GM23338 (cell line): ENCODE data around the gene RSPO1. TPM values are rescaled to one million over a fixed set of nuclear protein-coding genes. Genes with fewer than 3 reads are reported as not detected.

Experiments
- ATAC-seq: fragments of 200-7000 bp; cut with Tn5 transposase; 3 replicates; pipeline ENCODE4 v1.9.1; 2020
- DNase-seq: peaks from one replicate; pipeline ENCODE4 v3.0.0-alpha.2; 2015; ENCODE audit warnings: low spot score
- H2AFZ ChIP-seq: fragments of 200-600 bp; sonication (generic); 2 replicates; pipeline ENCODE4 v1.8.0; 2016; ENCODE audit warnings: antibody characterized with exemption, mild to moderate bottlenecking, moderate library complexity
- H3F3A ChIP-seq: fragments of 200-600 bp; sonication (generic); replicated peaks from 2 replicates; pipeline ENCODE4 v1.8.0; 2017; ENCODE audit warnings: antibody characterized with exemption, mixed run types, low read depth
- H3K27ac ChIP-seq: fragments of 200-600 bp; sonication (generic); 2 replicates; pipeline ENCODE4 v1.6.1; 2016; ENCODE audit warnings: low read depth
- H3K27me3 ChIP-seq: fragments of 200-600 bp; sonication (generic); 2 replicates; pipeline ENCODE4 v1.8.0; 2016; ENCODE audit warnings: mild to moderate bottlenecking, mixed run types, moderate library complexity; ENCODE audit not compliant: insufficient read depth
- H3K36me3 ChIP-seq: fragments of 200-600 bp; sonication (generic); 2 replicates; pipeline ENCODE4 v1.8.0; 2016; ENCODE audit warnings: mild to moderate bottlenecking; ENCODE audit not compliant: insufficient read depth
- H3K4me1 ChIP-seq: fragments of 200-600 bp; sonication (generic); 2 replicates; pipeline ENCODE4 v1.8.0; 2016; ENCODE audit warnings: mild to moderate bottlenecking, moderate library complexity; ENCODE audit not compliant: insufficient read depth
- H3K4me2 ChIP-seq: fragments of 200-600 bp; sonication (generic); 2 replicates; pipeline ENCODE4 v1.7.1; 2017; ENCODE audit warnings: mixed run types
- H3K4me3 ChIP-seq: fragments of 200-600 bp; sonication (generic); 2 replicates; pipeline ENCODE4 v1.6.1; 2016; ENCODE audit warnings: mixed run types
- H3K79me2 ChIP-seq: fragments of 200-600 bp; sonication (generic); replicated peaks from 2 replicates; pipeline ENCODE4 v1.8.0; 2017; ENCODE audit warnings: mild to moderate bottlenecking; ENCODE audit not compliant: insufficient read depth
- H3K9me2 ChIP-seq: fragments of 200-600 bp; sonication (generic); 2 replicates; pipeline ENCODE4 v1.8.0; 2017; ENCODE audit not compliant: insufficient read depth
- H4K20me1 ChIP-seq: fragments of 200-600 bp; sonication (generic); replicated peaks from 2 replicates; pipeline ENCODE4 v1.8.0; 2017; ENCODE audit warnings: mild to moderate bottlenecking; ENCODE audit not compliant: insufficient read depth
- H3K27ac Mint-ChIP-seq: 2 replicates; pipeline ENCODE4 v1.8.0; 2020; ENCODE audit warnings: inconsistent platforms, mild to moderate bottlenecking, moderate library complexity, mixed read lengths
- H3K27me3 Mint-ChIP-seq: 3 replicates; pipeline ENCODE4 v1.8.0; 2022; ENCODE audit warnings: low read depth, mild to moderate bottlenecking, moderate library complexity, mixed read lengths, inconsistent platforms; ENCODE audit not compliant: insufficient read depth, poor library complexity
- H3K36me3 Mint-ChIP-seq: 3 replicates; pipeline ENCODE4 v1.8.0; 2021; ENCODE audit warnings: low read depth, mild to moderate bottlenecking, inconsistent platforms, moderate library complexity, mixed read lengths
- H3K4me1 Mint-ChIP-seq: 3 replicates; pipeline ENCODE4 v1.8.0; 2020; ENCODE audit warnings: mild to moderate bottlenecking, inconsistent platforms, mixed read lengths
- H3K4me3 Mint-ChIP-seq: 3 replicates; pipeline ENCODE4 v1.8.0; 2021; ENCODE audit warnings: moderate library complexity, mild to moderate bottlenecking, inconsistent platforms, mixed read lengths
- H3K9me3 Mint-ChIP-seq: 3 replicates; pipeline ENCODE4 v1.8.0; 2020; ENCODE audit warnings: moderate library complexity, mild to moderate bottlenecking, inconsistent platforms, mixed read lengths
- EZH2 ChIP-seq: fragments of 200-600 bp; sonication (generic); IDR thresholded peaks from one replicate; pipeline ENCODE4 v1.8.0; 2017; ENCODE audit warnings: antibody characterized with exemption, mild to moderate bottlenecking, low read depth; ENCODE audit not compliant: unreplicated experiment
- POLR2AphosphoS5 ChIP-seq: IDR thresholded peaks from 2 replicates; pipeline ENCODE4 v1.6.1; 2016; ENCODE audit warnings: antibody characterized with exemption, low read depth
- polyA plus RNA-seq: library from polyadenylated mRNA; unstranded; fragments of >200 nt; fragmentation: Nextera tagmentation; extraction: Ambion mirVana; gene quantifications from 2 replicates; pipeline ENCODE4 v1.2.1, GENCODE V29; 2016
- total RNA-seq: library from RNA; depleted of rRNA; stranded (reverse); fragments of >200 nt; shearing (Covaris generic); gene quantifications from 2 replicates; pipeline ENCODE4 v1.2.3, GENCODE V29; 2014
- TF ChIP-seq, protein P1 (sequence below): fragments of 250-450 bp; sonication (Bioruptor Pico); IDR thresholded peaks from 2 replicates; pipeline ENCODE4 v1.5.0; 2020; ENCODE audit warnings: mild to moderate bottlenecking, moderate library complexity

Gene RSPO1
- total and polyA plus RNA-seq, 2 experiments from 2014 or later: 0.11 TPM; not detected in 1

DNA sequence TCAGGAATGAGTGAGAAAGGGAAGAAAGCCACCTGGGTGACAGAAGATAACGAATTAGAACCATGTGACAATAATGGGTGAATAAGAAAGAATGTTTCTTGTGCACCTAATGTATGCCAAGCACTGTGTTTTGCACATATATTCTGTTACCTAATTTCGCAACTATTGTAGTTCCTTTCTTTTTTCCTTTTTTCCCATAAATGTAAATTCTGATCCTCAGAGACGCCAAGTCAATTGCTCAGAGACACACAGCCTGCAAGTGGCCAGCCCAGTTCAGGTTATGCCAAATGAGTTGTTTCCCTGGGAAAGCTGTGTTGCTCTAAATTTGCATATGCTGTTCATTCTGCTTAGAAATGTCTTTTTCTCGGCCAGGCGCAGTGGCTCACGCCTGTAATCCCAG lies 1.7 kb upstream of the RSPO1 start:
- no peak overlapping the region for H3K27ac ChIP-seq
- H3F3A ChIP-seq: no peaks in the 10 kb centered on the region
- no peaks in the 10 kb centered on the region for H3K36me3 ChIP-seq
- H3K4me2 ChIP-seq: no peak overlapping the region
- DNase-seq (no peak), ATAC-seq (no peak)
- no peaks in the 10 kb centered on the region for H3K9me3 Mint-ChIP-seq
- TF ChIP-seq, protein P1, sequence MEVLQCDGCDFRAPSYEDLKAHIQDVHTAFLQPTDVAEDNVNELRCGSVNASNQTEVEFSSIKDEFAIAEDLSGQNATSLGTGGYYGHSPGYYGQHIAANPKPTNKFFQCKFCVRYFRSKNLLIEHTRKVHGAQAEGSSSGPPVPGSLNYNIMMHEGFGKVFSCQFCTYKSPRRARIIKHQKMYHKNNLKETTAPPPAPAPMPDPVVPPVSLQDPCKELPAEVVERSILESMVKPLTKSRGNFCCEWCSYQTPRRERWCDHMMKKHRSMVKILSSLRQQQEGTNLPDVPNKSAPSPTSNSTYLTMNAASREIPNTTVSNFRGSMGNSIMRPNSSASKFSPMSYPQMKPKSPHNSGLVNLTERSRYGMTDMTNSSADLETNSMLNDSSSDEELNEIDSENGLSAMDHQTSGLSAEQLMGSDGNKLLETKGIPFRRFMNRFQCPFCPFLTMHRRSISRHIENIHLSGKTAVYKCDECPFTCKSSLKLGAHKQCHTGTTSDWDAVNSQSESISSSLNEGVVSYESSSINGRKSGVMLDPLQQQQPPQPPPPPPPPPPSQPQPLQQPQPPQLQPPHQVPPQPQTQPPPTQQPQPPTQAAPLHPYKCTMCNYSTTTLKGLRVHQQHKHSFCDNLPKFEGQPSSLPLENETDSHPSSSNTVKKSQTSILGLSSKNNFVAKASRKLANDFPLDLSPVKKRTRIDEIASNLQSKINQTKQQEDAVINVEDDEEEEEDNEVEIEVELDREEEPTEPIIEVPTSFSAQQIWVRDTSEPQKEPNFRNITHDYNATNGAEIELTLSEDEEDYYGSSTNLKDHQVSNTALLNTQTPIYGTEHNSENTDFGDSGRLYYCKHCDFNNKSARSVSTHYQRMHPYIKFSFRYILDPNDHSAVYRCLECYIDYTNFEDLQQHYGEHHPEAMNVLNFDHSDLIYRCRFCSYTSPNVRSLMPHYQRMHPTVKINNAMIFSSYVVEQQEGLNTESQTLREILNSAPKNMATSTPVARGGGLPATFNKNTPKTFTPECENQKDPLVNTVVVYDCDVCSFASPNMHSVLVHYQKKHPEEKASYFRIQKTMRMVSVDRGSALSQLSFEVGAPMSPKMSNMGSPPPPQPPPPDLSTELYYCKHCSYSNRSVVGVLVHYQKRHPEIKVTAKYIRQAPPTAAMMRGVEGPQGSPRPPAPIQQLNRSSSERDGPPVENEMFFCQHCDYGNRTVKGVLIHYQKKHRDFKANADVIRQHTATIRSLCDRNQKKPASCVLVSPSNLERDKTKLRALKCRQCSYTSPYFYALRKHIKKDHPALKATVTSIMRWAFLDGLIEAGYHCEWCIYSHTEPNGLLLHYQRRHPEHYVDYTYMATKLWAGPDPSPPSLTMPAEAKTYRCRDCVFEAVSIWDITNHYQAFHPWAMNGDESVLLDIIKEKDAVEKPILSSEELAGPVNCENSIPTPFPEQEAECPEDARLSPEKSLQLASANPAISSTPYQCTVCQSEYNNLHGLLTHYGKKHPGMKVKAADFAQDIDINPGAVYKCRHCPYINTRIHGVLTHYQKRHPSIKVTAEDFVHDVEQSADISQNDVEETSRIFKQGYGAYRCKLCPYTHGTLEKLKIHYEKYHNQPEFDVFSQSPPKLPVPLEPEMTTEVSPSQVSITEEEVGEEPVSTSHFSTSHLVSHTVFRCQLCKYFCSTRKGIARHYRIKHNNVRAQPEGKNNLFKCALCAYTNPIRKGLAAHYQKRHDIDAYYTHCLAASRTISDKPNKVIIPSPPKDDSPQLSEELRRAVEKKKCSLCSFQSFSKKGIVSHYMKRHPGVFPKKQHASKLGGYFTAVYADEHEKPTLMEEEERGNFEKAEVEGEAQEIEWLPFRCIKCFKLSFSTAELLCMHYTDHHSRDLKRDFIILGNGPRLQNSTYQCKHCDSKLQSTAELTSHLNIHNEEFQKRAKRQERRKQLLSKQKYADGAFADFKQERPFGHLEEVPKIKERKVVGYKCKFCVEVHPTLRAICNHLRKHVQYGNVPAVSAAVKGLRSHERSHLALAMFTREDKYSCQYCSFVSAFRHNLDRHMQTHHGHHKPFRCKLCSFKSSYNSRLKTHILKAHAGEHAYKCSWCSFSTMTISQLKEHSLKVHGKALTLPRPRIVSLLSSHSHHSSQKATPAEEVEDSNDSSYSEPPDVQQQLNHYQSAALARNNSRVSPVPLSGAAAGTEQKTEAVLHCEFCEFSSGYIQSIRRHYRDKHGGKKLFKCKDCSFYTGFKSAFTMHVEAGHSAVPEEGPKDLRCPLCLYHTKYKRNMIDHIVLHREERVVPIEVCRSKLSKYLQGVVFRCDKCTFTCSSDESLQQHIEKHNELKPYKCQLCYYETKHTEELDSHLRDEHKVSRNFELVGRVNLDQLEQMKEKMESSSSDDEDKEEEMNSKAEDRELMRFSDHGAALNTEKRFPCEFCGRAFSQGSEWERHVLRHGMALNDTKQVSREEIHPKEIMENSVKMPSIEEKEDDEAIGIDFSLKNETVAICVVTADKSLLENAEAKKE (CRISPR knock-in tag): no peak
- peak; percentile 43 for TF ChIP-seq EZH2
- no peak overlapping the region for H3K27ac Mint-ChIP-seq
- no peak overlapping the region for H3K4me3 Mint-ChIP-seq
- H2AFZ ChIP-seq: no peak overlapping the region
- H3K4me3 ChIP-seq: no peak overlapping the region
- no peaks in the 10 kb centered on the region for H3K36me3 Mint-ChIP-seq
- peaks cover 64% of the 10 kb centered on the region for H3K27me3 Mint-ChIP-seq
- H3K9me2 ChIP-seq: 0 out of 2 replicates have a peak, but pooled peaks cover 3% of the 10 kb centered on the region
- H4K20me1 ChIP-seq: no peaks in the 10 kb centered on the region; the same call in none of the 2 replicates
- peaks cover 11% of the 10 kb centered on the region; the same call in 1 of the 2 replicates for H3K4me1 ChIP-seq
- peaks cover 14% of the 10 kb centered on the region; the same call in 2 of the 3 replicates for H3K4me1 Mint-ChIP-seq
- peaks cover 98% of the 10 kb centered on the region for H3K27me3 ChIP-seq
- H3K79me2 ChIP-seq: no peaks in the 10 kb centered on the region

DNA sequence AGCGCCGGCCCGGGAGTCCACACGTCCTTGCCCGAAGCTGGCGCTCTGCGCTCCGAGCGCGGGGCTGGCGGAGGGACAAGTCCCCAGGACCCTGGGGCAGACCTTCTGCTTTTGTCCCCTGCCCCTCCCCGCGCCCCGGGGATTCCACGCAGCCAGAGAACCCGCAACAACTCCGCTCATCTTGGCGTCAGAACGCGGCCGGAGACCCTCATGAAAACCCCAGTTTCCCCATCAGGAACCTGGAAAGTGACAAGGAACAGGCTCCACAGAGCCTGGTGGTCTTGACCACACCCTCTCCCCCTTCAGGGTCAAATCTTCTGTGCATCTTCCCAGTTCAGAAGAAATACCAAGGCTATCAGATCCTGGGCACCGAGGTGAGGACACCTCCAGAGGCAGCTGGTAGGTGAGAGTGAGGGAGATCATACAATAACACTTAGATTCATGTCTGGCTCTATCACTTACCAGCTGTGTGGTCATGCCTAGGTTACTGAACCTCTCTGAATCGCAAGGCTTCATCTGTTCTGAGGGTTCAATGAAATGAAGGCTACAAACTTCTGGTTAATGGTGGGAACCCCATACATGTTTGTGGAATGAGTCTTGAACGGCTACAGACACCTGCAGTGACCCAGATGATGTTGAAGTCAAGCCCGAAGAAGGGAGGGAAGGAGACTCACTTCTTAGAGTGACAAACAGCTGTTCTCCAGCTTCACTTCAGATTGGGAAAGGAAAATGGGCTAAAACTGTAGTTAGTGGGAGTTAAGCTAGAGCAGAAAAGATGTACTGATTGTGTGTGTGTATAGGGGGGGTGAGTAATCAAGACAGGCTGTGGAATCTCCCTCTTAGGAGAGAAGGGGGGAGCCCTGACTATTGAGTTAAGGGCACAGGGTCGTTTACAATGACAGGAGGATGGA lies 555 bp upstream of the RSPO1 start:
- DNase-seq (no peak), ATAC-seq (no peak; the same call in 2 of the 3 replicates)
- Histone ChIP-seq H3K4me2 (peak overlapping the region; percentile 79), H3K27me3 (peaks cover 99% of the 10 kb centered on the region), H3K4me3 (peak overlapping the region; percentile 57), H3F3A (no peaks in the 10 kb centered on the region), H2AFZ (peak overlapping the region; percentile 81), H3K79me2 (no peaks in the 10 kb centered on the region), H3K27ac (no peak overlapping the region), H3K4me1 (peaks cover 11% of the 10 kb centered on the region; the same call in 1 of the 2 replicates), H3K36me3 (no peaks in the 10 kb centered on the region), H4K20me1 (no peaks in the 10 kb centered on the region; the same call in none of the 2 replicates), H3K9me2 (no peaks in the 10 kb centered on the region)
- Mint-ChIP-seq H3K36me3 (no peaks in the 10 kb centered on the region), H3K27ac (no peak overlapping the region), H3K9me3 (no peaks in the 10 kb centered on the region), H3K4me3 (peak overlapping the region; percentile 67), H3K4me1 (peaks cover 14% of the 10 kb centered on the region; the same call in 2 of the 3 replicates), H3K27me3 (peaks cover 76% of the 10 kb centered on the region)
- peak; percentile 50 for TF ChIP-seq EZH2
- TF ChIP-seq POLR2AphosphoS5: no peak
